OCI-LY1 (cell line): ENCODE data around the gene ZFPL1.

Experiments
- EZH2 ChIP-seq: fragments of 200-600 bp; sonication (generic), shearing (Covaris generic); IDR thresholded peaks from 2 replicates; pipeline ENCODE4 v1.8.0; 2017; ENCODE audit warnings: borderline replicate concordance, mixed run types, mild to moderate bottlenecking, antibody characterized with exemption, low read length, moderate library complexity, mixed read lengths
- TF ChIP-seq, protein P1 (sequence below): fragments of 200-600 bp; sonication (generic), shearing (Covaris generic); IDR thresholded peaks from 2 replicates; pipeline ENCODE4 v1.5.1; 2017; ENCODE audit warnings: mild to moderate bottlenecking, antibody characterized with exemption, low read length, moderate library complexity, mixed read lengths

DNA sequence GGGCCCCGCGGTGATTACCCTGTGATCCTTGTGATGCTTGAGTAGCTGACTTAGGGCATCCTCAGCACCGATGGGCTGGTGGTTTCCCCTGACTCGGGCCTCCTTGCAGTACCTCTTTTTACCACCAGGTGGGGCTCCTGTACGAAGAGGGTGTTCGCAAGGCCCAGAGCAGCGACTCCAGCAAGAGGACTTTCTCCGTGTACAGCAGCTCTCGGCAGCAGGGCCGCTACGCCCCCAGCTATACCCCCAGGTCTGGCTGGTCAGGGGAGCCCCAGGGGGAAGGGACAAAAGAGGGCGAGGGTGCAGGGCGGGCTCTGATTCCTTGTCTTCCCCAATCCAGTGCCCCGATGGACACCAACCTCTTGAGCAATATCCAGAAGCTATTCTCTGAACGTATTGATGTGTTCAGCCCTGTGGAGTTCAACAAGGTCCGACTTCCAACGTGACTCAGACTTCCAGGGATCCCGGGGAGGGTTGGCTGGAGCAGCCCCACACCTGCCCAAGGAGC, 26.4 kb downstream of the ZFPL1 start:
- TF ChIP-seq, protein P1, sequence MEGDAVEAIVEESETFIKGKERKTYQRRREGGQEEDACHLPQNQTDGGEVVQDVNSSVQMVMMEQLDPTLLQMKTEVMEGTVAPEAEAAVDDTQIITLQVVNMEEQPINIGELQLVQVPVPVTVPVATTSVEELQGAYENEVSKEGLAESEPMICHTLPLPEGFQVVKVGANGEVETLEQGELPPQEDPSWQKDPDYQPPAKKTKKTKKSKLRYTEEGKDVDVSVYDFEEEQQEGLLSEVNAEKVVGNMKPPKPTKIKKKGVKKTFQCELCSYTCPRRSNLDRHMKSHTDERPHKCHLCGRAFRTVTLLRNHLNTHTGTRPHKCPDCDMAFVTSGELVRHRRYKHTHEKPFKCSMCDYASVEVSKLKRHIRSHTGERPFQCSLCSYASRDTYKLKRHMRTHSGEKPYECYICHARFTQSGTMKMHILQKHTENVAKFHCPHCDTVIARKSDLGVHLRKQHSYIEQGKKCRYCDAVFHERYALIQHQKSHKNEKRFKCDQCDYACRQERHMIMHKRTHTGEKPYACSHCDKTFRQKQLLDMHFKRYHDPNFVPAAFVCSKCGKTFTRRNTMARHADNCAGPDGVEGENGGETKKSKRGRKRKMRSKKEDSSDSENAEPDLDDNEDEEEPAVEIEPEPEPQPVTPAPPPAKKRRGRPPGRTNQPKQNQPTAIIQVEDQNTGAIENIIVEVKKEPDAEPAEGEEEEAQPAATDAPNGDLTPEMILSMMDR = peak; percentile 91
- no peak for TF ChIP-seq EZH2
